Fibroblast of skin of abdomen (primary cell): ENCODE data around the gene PROX2.

Source experiments
- DNase-seq: peaks from one replicate; pipeline ENCODE4 v3.0.0-alpha.2; 2013

Gene PROX2

DNA sequence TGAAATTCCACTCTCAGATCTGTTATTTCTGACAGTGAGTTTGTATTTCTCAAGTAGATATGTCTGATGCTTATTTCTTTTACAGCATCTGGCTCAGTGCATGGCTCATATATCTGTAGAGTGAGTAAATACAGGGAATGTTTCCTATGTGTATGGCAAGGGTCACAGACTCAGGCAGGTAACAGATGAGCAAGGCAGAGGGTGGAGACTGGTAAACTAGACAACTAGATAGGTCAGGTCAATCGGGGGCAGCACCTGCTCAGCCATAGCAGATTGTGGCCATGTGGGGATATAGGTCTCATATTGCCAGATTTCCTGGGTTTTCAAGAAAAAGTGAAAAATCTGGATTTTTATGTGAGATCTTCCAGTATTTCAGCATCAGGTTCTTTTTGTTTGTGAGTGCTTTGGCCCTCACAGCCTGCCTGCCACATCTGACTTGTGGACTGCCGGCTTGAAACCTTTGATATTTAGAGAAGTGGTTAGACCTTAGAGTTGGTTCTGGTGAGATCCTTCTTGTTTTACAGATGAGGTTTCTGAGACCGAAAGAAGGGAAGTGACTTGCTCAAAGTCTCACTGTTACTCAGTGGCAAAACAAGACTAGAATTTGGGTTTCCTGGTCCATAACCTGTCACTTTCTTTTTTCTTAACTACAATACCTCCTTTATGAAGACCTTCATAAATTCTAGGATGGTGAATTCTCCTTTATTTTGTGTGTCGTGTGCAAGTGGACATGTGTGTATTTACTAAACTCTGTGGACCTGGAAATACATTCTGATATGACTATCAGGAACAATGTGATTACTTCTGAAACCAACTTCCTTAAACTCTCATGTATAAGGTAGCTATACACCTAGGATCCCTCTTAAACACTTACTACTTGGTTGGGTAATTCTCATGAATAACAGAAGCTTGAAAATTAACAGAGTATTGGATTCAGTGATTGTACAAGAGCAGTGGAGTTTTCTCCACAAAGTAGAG is 34.4 kb downstream of the PROX2 start:
- no peak for DNase-seq

DNA sequence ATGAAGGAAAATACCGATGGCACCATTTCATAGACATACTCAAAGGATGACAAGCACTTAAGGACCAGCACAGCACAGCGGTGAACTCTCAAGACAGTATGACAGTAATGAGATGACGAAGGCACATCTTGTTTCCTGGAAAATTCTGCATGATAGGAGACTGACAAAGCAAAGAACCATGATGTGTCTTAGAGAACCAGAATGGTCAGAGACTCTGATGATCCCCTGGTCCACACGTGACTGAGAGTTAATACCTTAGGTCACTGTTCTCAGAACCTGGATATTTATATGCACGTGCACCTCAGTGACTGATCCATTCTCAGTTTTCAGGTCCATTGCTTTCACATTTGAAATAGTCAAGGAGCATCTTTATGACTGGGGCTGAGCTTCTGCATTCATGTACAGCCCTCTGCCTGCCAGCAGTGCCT is 35.3 kb downstream of the PROX2 start:
- DNase-seq, result no peak

DNA sequence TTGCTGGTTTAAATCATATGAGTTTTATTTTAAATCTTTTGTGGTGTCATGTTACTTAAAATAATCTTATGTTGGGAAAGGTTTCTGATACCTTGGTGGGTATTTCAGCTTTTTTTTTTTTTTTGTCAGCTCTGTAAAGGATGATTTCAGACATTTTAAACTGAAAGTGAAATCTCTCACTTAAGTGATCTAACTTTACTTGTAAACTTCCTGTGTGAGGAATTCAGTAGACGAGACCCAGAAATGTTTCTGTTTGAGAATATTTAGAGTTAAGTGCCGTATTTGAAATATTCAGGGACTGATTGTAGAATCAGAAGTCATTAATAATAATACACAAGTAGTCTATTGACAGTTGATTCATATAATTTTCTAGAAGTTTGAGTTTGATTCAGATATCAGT is 37.8 kb downstream of the PROX2 start:
- DNase-seq, result no peak

DNA sequence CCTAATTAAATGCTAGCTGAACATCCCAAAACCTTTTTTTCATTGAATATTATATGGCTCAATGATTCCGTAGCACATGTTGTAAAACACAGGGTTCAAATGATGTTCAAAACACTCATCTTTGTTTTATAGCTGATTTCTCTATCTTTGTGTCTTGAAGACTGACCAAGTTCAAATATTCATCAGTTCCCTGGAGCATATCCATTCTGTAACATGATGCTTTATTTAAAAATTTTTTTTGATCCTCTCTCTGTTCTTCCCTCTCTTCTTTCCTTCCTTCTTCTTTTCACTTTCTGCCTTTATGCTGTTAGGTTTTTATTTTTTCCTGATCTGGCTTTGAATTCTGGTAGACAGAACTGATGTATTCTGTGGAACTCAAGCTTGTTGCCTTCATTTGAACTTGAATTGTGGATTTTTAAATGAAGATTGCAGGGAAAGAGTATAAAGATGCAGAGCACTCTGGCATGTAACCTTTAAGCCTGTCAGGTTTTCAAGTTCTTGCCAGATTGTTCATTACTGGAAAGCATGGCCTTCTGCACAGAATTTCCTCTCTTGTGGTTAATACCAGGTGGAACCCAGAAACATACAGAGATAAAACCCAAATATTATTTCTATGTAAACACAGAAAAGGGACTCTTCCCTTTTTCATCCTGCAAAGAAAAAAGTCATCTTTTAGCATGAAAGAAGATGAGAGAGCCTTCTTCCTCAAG is 39.5 kb downstream of the PROX2 start:
- no peak for DNase-seq

DNA sequence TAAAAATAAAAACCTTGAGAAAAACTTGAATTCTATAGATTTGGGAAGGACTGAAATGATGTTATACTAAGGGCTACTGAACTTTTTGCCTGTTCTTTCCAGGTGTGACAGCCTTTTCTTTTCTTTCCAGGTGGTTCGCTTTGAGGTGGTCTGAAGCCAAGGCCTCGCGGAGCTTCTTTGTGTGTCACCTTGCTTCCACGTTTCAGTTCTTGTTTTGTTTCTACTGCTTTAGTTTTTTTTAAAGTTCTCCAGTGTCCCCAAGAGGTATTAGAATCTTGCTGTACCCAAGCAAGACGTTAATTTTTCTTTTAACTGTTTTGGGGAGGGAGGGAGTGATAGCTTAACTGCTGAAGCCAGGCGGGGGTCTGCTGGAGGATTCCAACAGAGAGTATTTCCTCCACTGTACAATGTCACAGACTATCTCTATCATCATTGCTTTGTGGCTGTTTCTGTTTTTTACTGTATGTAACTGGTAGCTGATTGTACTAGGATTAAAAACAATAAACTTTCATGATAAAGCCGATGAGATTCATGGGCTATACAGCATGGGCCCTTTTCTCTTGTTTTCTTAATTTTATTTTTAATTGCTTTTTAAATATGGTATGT is 40.2 kb downstream of the PROX2 start:
- no peak for DNase-seq

DNA sequence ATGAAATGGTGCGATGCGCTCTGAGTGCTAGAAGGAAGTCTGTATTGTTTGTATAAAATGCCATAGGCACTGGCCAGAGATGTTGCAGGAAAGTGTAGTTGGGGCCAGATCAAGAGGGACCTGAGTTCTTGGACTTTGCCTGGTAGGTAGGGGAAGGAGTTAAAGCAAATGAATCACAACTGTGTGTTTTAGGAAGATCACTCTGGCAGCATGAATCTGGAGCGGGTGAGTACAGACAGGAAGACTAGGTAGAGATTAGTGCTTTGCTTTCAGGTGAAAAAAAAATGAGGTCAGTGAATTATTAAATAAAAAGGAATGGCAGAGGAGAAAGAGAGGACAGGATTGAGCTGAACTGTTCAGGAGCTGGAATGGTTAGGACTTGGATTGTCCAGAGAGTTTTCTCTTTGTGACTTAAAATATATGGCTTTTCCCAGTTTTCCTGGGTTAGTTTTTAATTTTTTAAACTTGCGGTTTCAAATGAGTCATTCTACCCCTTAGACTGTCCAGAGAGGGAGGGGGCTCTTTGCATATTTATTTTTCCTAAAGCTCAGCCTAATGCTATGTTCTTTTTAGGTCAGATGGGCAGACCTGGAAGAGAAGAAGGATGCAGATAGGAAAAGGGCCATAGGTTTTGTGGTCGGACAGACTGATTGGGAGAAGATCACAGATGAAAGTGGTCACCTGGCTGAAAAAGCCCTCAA is 41.1 kb downstream of the PROX2 start:
- DNase-seq, result peak; percentile 20

DNA sequence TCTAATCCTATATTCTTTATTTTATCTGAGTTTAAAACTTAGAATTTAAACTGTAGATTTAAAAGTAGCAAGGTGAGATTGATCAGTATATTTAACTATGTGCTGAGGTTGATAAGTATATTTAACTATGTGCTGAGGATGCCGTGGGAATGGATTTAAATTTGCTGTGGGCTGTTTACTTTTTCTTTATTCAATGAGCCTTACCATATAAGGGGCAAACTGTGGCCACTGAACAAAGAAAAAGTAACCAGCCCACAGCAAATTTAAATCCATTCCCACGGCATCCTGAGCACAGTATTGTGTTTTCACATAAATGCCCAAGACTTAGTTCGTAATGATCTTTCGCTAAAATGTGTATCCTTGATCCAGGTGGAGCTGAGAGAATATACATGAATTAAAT is 43.1 kb downstream of the PROX2 start:
- no peak for DNase-seq

DNA sequence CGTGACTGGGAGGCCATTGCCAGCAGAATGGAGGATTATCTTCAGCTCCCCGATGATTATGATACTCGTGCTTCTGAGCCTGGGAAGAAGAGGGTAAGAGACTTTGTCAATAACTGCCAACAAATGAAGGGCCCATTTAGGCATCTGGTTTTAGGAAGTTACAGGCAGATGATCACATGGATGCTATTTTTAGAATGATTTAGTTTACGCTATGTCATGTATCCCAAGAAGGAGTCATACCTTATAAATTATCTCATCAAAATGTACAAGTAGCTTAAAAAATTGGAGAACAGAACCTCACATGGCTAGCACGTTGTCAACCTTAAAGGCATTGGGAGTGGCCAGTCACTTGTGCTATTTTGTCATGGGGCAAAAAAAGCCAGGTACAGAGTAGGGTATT is 46.7 kb downstream of the PROX2 start:
- peak; percentile 26 for DNase-seq

DNA sequence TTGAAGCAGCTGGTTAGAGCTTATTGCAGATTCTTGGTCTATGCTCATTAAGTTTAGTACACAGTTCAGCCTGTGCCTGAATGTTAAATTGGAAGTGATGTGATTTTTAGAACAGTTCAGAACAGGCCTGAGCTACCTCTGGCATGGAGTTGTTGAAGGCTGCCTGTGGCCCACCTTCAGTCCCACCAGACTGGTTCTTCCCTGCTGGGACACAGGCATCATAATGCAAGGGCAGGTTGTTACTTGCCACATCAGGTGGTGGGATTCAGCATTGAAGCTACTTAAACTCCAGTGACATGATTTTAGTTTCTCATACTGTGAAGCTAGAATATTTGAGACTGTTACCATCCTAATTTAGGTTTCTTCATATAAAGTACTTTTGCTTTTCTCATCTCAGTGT is 49.4 kb downstream of the PROX2 start:
- DNase-seq, result no peak
